ENCODE measurements around the gene GNAI2.
A peak's percentile ranks its signal among the peaks of the same experiment; 100 is the strongest.
"Not testable (repeated sequence)": the region's sequence is repeated elsewhere in the genome, so short reads cannot be mapped to it uniquely, and the experiment has no call there.

The GNAI2 gene

DNA sequence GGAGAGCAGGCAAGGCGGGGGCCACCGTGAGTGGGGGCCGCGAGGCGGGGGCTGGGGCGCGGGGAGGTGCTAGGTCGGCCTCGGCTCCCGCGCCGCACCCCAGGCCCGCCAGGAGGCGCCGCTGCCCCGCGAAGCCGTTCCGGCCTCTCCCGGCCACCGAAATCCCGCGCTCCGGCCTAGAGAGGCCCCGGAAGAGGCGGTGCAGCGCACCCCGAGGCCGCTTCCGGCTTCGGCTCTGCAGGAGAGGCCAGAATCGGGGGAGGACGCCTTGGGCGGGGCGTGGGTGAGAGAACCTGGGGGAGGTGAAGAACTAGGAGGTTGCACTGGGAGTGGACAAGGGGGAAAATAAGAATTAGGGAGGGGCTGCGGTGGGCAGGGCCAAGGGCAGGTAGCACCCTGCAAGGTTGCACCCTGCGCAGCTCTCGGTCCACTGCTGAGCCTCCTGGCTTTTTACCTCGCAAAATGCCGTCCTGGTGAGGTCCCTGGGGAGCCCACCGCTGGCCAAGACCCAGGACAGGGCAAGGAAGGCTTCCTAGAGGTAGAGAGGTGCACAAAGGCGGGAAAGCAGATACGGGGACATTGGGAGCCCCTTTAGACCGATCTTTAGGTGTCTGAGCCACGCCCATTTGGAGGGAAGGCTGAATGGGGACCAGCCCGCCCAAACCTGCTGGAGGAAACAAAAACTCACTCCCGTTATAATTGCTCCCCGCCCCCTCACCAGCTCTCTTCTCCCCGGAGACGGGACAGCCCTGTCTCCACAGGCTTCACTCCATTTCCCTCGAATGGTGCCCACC is 8.4 kb upstream of the GNAI2 start:
- Histone ChIP-seq H3K27ac (ENCODE audit: low read depth, low read length) (peak overlapping the region; percentile 88), H3K4me1 (ENCODE audit: insufficient read depth, low read length) (peaks cover 12% of the 10 kb centered on the region), H3K27me3 (ENCODE audit: insufficient read depth, low read length) (peaks cover 9% of the 10 kb centered on the region), H3K9me3 (ENCODE audit: insufficient read depth, low read depth, low read length) (no peaks in the 10 kb centered on the region), H3K4me3 (ENCODE audit: low read length) (peak overlapping the region; percentile 86), H3K9ac (ENCODE audit: low read depth, low read length) (peak overlapping the region; percentile 91), H3K36me3 (ENCODE audit: insufficient read depth, low read length) (no peaks in the 10 kb centered on the region)
- under 1% methylated on average over 51 of the region's 51 CpGs for WGBS

DNA sequence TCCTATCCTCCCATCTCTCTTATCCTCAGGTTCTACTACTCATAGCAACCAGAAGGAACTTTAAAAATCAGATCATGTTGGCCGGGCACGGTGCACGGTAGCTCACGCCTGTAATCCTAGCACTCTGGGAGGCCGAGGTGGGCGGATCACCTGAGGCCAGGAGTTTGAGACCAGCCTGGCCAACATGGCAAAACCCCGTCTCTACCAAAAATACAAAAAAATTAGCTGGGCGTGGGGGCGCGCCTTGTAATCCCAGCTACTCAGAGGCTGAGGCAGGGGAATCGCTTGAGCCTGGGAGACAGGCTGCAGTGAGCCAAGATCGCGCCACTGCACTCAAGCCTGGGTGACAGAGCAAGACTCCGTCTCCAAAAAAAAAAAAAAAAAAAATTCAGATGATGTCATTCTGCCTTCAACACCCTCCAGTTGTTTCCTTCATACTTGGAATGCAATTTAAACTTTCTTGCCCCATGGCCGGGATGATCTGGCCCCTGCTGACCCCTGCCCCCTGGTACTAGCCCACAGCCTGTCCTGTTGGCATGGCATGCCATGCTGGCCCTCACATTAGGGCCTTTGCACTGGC is 7.7 kb upstream of the GNAI2 start:
- H3K9me3 ChIP-seq (ENCODE audit: insufficient read depth, low read depth, low read length); H3K36me3 ChIP-seq (ENCODE audit: insufficient read depth, low read length); H3K27me3 ChIP-seq (ENCODE audit: insufficient read depth, low read length): not testable (repeated sequence)
- 33% methylated on average over 15 of the region's 15 CpGs for WGBS
- H3K9ac ChIP-seq (ENCODE audit: low read depth, low read length): peak overlapping the region; percentile 91
- H3K27ac ChIP-seq (ENCODE audit: low read depth, low read length): peak overlapping the region; percentile 88
- peaks cover 12% of the 10 kb centered on the region for H3K4me1 ChIP-seq (ENCODE audit: insufficient read depth, low read length)
- H3K4me3 ChIP-seq (ENCODE audit: low read length): peak overlapping the region; percentile 86

DNA sequence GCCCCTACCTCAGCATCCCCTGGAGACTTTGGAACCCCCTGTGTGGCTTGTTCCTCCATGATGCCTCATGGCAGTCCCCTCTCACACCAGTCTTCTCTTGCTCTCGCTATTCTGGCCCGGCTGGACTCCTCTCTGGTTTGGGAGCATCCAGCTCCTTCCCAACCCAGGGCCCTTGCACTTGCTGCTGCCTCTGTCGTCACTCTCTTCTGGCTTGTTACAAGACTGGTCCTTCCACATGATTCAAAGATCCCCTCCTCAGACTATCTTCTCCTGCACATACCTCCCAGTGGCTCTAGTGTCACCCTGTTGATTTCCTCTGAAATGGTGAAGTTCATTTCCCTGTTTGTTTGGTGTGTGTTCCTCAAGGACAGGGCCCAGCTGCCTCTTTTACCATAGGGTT is 6.5 kb upstream of the GNAI2 start:
- peaks cover 12% of the 10 kb centered on the region for H3K4me1 ChIP-seq (ENCODE audit: insufficient read depth, low read length)
- H3K27me3 ChIP-seq (ENCODE audit: insufficient read depth, low read length): peaks cover 9% of the 10 kb centered on the region
- no peaks in the 10 kb centered on the region for H3K9me3 ChIP-seq (ENCODE audit: insufficient read depth, low read depth, low read length)
- WGBS: 94% methylated on average over 3 of the region's 3 CpGs
- H3K4me3 ChIP-seq (ENCODE audit: low read length): no peak overlapping the region
- no peak overlapping the region for H3K27ac ChIP-seq (ENCODE audit: low read depth, low read length)
- no peak overlapping the region for H3K9ac ChIP-seq (ENCODE audit: low read depth, low read length)
- H3K36me3 ChIP-seq (ENCODE audit: insufficient read depth, low read length): no peaks in the 10 kb centered on the region

DNA sequence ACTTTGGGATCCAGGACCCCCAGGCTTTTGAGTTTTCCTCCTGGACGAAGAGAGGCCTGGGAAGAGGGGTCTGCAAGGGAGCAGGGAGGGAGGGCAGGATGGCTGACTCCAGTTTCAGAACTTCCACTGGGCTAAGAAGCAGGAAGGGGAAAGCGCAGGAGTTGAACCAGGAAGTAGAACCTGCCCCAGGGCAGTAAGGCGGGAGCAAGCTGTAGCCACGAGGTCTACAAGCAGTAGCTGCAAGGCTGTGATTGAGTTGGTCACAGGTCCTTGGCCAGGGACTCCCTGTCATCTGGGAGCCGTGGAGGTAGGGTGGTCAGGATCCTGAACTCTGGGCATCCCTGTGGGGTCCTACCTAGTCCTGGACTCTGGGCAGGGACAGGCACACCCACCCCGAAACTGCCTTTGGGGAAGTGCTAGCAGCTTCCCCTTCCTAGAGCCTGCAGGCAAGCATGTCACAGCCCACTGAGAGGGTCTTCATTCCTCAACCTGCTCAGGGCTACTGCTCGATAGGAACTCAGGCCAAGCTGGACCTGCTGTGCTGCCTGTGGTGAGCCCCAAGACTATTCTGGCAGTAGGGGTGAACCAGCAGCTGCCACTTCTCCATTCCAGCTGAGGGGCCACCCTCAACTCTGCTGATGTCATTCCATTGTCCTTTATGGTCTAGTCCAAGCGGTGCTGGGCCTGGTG is 5.8 kb upstream of the GNAI2 start:
- no peaks in the 10 kb centered on the region for H3K36me3 ChIP-seq (ENCODE audit: insufficient read depth, low read length)
- peaks cover 12% of the 10 kb centered on the region for H3K4me1 ChIP-seq (ENCODE audit: insufficient read depth, low read length)
- H3K4me3 ChIP-seq (ENCODE audit: low read length): no peak overlapping the region
- H3K9ac ChIP-seq (ENCODE audit: low read depth, low read length): no peak overlapping the region
- no peak overlapping the region for H3K27ac ChIP-seq (ENCODE audit: low read depth, low read length)
- WGBS: 93% methylated on average over 8 of the region's 8 CpGs
- peaks cover 9% of the 10 kb centered on the region for H3K27me3 ChIP-seq (ENCODE audit: insufficient read depth, low read length)
- no peaks in the 10 kb centered on the region for H3K9me3 ChIP-seq (ENCODE audit: insufficient read depth, low read depth, low read length)

DNA sequence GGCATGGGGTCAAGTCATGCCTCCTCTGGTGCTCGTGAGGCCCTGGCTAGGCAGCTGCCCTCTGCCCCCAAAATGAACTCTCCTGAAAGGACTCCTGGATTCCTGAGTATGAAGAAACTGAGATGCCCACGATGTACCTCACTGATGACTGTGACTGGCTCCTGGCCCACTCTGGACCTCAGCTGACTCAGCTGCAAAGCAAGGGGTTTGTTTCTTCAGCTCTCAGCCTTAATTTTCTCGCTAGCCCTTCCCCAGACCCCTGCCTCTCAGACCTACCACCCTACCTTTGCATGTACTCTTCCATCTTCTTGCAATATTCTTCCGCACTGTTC is 5.2 kb upstream of the GNAI2 start:
- Histone ChIP-seq H3K4me3 (ENCODE audit: low read length) (no peak overlapping the region), H3K27me3 (ENCODE audit: insufficient read depth, low read length) (peaks cover 9% of the 10 kb centered on the region), H3K4me1 (ENCODE audit: insufficient read depth, low read length) (peaks cover 12% of the 10 kb centered on the region), H3K27ac (ENCODE audit: low read depth, low read length) (no peak overlapping the region), H3K9ac (ENCODE audit: low read depth, low read length) (no peak overlapping the region), H3K9me3 (ENCODE audit: insufficient read depth, low read depth, low read length) (no peaks in the 10 kb centered on the region), H3K36me3 (ENCODE audit: insufficient read depth, low read length) (no peaks in the 10 kb centered on the region)
- WGBS: 89% methylated on average over 4 of the region's 4 CpGs

DNA sequence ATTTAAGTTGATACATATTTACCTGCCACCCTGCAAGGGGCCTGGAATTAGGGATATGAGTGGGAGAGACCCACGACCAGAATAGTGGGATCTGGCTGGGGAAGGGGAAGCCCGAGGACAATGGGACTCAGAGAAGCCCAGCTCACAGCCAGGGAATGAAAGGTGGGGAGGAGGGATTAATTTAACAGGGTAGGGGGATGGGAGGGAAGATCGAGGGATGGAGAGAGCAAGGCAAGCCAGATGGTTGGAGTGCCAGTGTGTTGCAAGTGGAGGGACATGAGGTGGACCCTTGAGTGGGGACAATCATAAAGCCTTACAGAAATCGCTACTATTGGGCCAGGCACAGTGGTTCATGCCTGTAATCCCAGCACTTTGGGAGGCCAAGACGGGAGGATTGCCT is 4.4 kb upstream of the GNAI2 start:
- 68% methylated on average over 5 of the region's 5 CpGs for WGBS
- no peak overlapping the region for H3K27ac ChIP-seq (ENCODE audit: low read depth, low read length)

DNA sequence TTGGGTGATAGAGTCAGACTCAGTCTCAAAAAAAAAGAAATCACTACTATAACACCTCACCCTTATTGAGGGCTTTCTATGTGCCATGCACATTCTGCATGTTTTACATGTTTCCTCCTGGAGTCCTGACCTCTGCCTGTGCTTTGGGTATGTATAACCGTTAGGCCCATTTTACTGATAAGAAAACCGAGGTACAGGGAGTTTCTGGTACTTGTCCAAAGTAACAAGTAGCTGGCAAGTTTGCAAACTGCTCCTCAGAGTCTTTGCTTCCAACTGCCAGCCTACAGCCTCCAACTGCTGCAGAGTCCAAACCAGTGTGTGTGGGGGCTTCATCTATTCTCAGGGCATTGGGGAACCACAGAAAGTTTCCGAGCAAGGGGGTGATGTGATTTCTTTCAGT is 3.7 kb upstream of the GNAI2 start:
- WGBS: 90% methylated on average over 3 of the region's 3 CpGs
- no peaks in the 10 kb centered on the region for H3K36me3 ChIP-seq (ENCODE audit: insufficient read depth, low read length)
- H3K9ac ChIP-seq (ENCODE audit: low read depth, low read length): no peak overlapping the region
- peaks cover 12% of the 10 kb centered on the region for H3K4me1 ChIP-seq (ENCODE audit: insufficient read depth, low read length)
- H3K9me3 ChIP-seq (ENCODE audit: insufficient read depth, low read depth, low read length): no peaks in the 10 kb centered on the region
- no peak overlapping the region for H3K27ac ChIP-seq (ENCODE audit: low read depth, low read length)
- no peaks in the 10 kb centered on the region for H3K27me3 ChIP-seq (ENCODE audit: insufficient read depth, low read length)
- H3K4me3 ChIP-seq (ENCODE audit: low read length): no peak overlapping the region

More for the DNA sequence above, 4.4 kb upstream of the GNAI2 start:
- H3K9me3 ChIP-seq (ENCODE audit: insufficient read depth, low read depth, low read length): no peaks in the 10 kb centered on the region
- H3K4me1 ChIP-seq (ENCODE audit: insufficient read depth, low read length): peaks cover 12% of the 10 kb centered on the region
- H3K36me3 ChIP-seq (ENCODE audit: insufficient read depth, low read length): no peaks in the 10 kb centered on the region
- no peak overlapping the region for H3K4me3 ChIP-seq (ENCODE audit: low read length)
- no peak overlapping the region for H3K9ac ChIP-seq (ENCODE audit: low read depth, low read length)
- H3K27me3 ChIP-seq (ENCODE audit: insufficient read depth, low read length): peaks cover 6% of the 10 kb centered on the region

DNA sequence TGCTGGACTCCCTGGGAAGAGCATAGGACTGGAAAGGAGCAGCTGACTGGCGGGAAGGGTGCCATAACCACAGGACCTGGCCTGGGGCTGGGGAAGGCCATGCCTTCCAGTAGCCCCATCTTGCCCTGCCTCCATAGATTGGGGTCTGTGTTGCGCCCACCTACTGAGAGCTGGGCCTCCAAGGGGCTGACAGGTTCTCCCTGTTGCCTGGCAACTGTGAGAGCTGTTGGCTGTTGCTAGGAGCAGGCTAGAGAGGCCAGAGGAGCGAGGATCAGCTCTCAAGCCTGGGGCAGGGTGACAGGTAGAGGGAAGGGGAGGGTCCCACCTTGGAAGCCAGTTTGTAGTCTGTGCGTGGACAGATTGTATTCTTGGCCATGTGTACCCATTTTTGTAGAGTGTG is 2.8 kb upstream of the GNAI2 start:
- 84% methylated on average over 4 of the region's 4 CpGs for WGBS

DNA sequence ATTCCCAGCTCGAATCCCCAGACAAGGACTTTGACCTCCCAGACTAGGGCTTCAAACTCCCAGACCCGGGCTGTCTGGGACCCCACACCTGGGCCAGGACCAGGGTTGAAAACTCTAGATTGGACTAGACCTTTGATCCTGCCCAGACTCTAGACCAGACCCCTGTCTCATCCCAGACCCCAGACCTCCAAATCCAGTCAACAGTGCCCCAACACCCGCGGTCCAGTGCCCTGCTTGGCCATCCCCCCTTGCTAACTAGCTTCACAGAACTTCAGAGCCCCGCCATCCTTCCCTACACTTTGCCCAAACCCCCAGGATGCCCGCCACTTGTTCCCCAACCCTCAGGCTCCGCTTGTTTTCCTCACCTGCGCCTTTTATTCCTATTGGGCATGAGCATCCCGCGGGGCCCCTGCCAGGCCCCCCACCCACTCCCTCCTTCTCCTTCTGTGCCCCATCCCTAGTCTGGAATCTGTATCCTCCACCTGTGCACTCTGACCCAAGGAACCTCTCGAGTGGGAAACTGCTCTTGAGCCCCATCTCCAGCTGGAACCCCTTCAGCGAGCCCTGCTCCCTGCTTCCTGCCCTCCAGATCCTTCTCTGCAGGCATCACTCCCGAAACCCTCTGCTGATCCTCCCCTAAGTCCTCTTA is 604 bp downstream of the GNAI2 start:
- Histone ChIP-seq H3K9ac (ENCODE audit: low read depth, low read length) (peak overlapping the region; percentile 83), H3K36me3 (ENCODE audit: insufficient read depth, low read length) (no peaks in the 10 kb centered on the region), H3K4me3 (ENCODE audit: low read length) (peak overlapping the region; percentile 86), H3K27ac (ENCODE audit: low read depth, low read length) (peak overlapping the region; percentile 46), H3K27me3 (ENCODE audit: insufficient read depth, low read length) (no peaks in the 10 kb centered on the region), H3K9me3 (ENCODE audit: insufficient read depth, low read depth, low read length) (no peaks in the 10 kb centered on the region), H3K4me1 (ENCODE audit: insufficient read depth, low read length) (peaks cover 26% of the 10 kb centered on the region)
- WGBS: 2% methylated on average over 13 of the region's 13 CpGs

More for the DNA sequence above, 2.8 kb upstream of the GNAI2 start:
- Histone ChIP-seq H3K4me1 (ENCODE audit: insufficient read depth, low read length) (peaks cover 9% of the 10 kb centered on the region), H3K9ac (ENCODE audit: low read depth, low read length) (no peak overlapping the region), H3K9me3 (ENCODE audit: insufficient read depth, low read depth, low read length) (no peaks in the 10 kb centered on the region), H3K27me3 (ENCODE audit: insufficient read depth, low read length) (no peaks in the 10 kb centered on the region), H3K4me3 (ENCODE audit: low read length) (no peak overlapping the region), H3K27ac (ENCODE audit: low read depth, low read length) (no peak overlapping the region), H3K36me3 (ENCODE audit: insufficient read depth, low read length) (no peaks in the 10 kb centered on the region)

DNA sequence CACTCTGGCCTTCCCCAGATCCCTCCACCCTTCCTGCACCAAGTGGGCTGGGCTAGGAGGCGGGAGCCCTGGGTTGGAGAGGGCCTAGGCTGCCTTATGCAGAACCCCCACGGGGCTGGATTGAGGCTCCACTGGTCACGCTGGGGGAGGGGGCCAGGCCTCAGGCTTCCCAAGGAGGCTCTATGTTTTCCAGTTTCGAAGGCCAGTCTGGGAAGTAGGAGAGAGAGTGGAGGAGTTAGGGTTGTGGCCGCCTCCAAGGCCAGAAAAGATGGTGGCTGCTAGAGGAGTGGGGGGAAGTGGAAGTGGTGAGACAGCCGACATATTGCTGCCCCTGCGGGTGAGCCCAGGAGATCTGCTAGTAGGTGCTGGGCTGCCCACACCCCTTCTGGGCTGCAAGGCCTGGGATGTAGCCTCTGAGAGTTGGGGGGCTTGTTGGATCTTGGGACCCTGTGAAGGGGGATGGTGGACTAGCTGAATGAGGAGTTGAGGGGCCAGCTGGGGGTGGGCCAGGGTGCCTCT is 1.2 kb downstream of the GNAI2 start:
- Histone ChIP-seq H3K9ac (ENCODE audit: low read depth, low read length) (peak overlapping the region; percentile 83), H3K4me3 (ENCODE audit: low read length) (peak overlapping the region; percentile 86), H3K4me1 (ENCODE audit: insufficient read depth, low read length) (peaks cover 31% of the 10 kb centered on the region), H3K9me3 (ENCODE audit: insufficient read depth, low read depth, low read length) (no peaks in the 10 kb centered on the region), H3K27me3 (ENCODE audit: insufficient read depth, low read length) (no peaks in the 10 kb centered on the region), H3K27ac (ENCODE audit: low read depth, low read length) (peak overlapping the region; percentile 46), H3K36me3 (ENCODE audit: insufficient read depth, low read length) (no peaks in the 10 kb centered on the region)
- 7% methylated on average over 7 of the region's 7 CpGs for WGBS

Measured in HUES64 (cell line).